B cell (primary cell): ENCODE data around the gene DIO2. TPM values are rescaled to one million over a fixed set of nuclear protein-coding genes. Genes with fewer than 3 reads are reported as not detected.

Experiments used
- ATAC-seq: fragments of 200-7000 bp; cut with Tn5 transposase; one replicate; pipeline ENCODE4 v1.10.0; 2021; ENCODE audit warnings: low read depth, mild to moderate bottlenecking, moderate number of reproducible peaks, moderate library complexity
- CTCF ChIA-PET: fragments of 350-600 bp; sonication (Branson Sonifier 250); formaldehyde crosslinking; loops from one replicate; lab custom pipeline; 2021; ENCODE audit warnings: antibody characterized with exemption, inconsistent platforms; lab: Charles Lee
- POLR2A ChIA-PET: fragments of 350-600 bp; sonication (Branson Sonifier 250); formaldehyde crosslinking; loops from one replicate; lab custom pipeline; 2021; ENCODE audit warnings: antibody characterized with exemption; lab: Charles Lee
- DNase-seq: peaks from one replicate; pipeline ENCODE4 v3.0.0; 2013
- H2AFZ ChIP-seq: 2 replicates; pipeline ENCODE4 v1.6.1; 2012; ENCODE audit warnings: mild to moderate bottlenecking, low read depth, low read length; ENCODE audit not compliant: insufficient read depth, poor library complexity, severe bottlenecking
- H3K27ac ChIP-seq, 2 donors: 1 replicate in 1 of 2; 2 replicates in 1 of 2; pipeline ENCODE4 v1.5.1; 2012 to 2013; ENCODE audit warnings: low read length in 2 of 2, mild to moderate bottlenecking in 2 of 2, moderate library complexity in 1 of 2
- H3K27me3 ChIP-seq, 4 experiments: fragments of 200-600 bp in 1 of 4; sonication (generic) in 1 of 4; replicated peaks in 1 of 4; 1 replicate in 2 of 4; 2 replicates in 2 of 4; pipeline versions ENCODE4 v1.6.1 to v1.7.0; 2013 to 2016; ENCODE audit warnings: low read length in 3 of 4, mild to moderate bottlenecking in 2 of 4, mixed read lengths in 1 of 4, moderate library complexity in 1 of 4; ENCODE audit not compliant: insufficient read depth in 4 of 4, control insufficient read depth in 3 of 4; ENCODE audit errors: control extremely low read depth in 1 of 4
- H3K36me3 ChIP-seq, 2 experiments: replicated peaks in 1 of 2; 1 replicate in 1 of 2; 2 replicates in 1 of 2; pipeline versions ENCODE4 v1.6.1 to v1.7.1; 2013; ENCODE audit warnings: low read length in 1 of 2; ENCODE audit not compliant: insufficient read depth in 2 of 2, control insufficient read depth in 1 of 2; ENCODE audit errors: control extremely low read depth in 1 of 2, extremely low read depth in 1 of 2
- H3K4me1 ChIP-seq, 2 donors: fragments of 200-600 bp in 1 of 2; sonication (generic) in 1 of 2; 1 replicate in 1 of 2; 2 replicates in 1 of 2; pipeline versions ENCODE4 v1.5.1 to v1.6.1; 2013 to 2017; ENCODE audit warnings: low read length in 2 of 2; ENCODE audit not compliant: control insufficient read depth in 2 of 2, insufficient read depth in 2 of 2
- H3K4me2 ChIP-seq: replicated peaks from 2 replicates; pipeline ENCODE3; 2012; ENCODE audit warnings: mild to moderate bottlenecking, low read depth, low read length; ENCODE audit not compliant: poor library complexity, severe bottlenecking
- H3K4me3 ChIP-seq, 5 experiments: fragments of 200-600 bp in 1 of 5; sonication (generic) in 1 of 5; 1 replicate in 3 of 5; 2 replicates in 2 of 5; pipeline versions ENCODE4 v1.5.1 to v1.7.0; 2011 to 2016; ENCODE audit warnings: low read length in 4 of 5, mild to moderate bottlenecking in 4 of 5, low read depth in 2 of 5, control low read depth in 1 of 5, moderate library complexity in 1 of 5; ENCODE audit not compliant: insufficient read depth in 1 of 5; ENCODE audit errors: control extremely low read depth in 1 of 5, extremely low read depth in 1 of 5
- H3K79me2 ChIP-seq: fragments of 200-600 bp; sonication (generic); one replicate; pipeline ENCODE4 v1.6.0; 2016; ENCODE audit warnings: low read length; ENCODE audit not compliant: control insufficient read depth, insufficient read depth
- H3K9ac ChIP-seq: fragments of 200-600 bp; sonication (generic); 2 replicates; pipeline ENCODE4 v1.6.1; 2017; ENCODE audit warnings: mild to moderate bottlenecking, low read length, moderate library complexity
- H3K9me3 ChIP-seq, 3 donors: one replicate each; pipeline versions ENCODE4 v1.6.1 to v1.7.1; 2013; ENCODE audit warnings: low read length in 2 of 3; ENCODE audit not compliant: control insufficient read depth in 2 of 3, insufficient read depth in 1 of 3; ENCODE audit errors: control extremely low read depth in 1 of 3
- H4K20me1 ChIP-seq: 2 replicates; pipeline ENCODE4 v1.6.0; 2012; ENCODE audit warnings: mild to moderate bottlenecking, low read length; ENCODE audit not compliant: insufficient read depth, control insufficient read depth, poor library complexity, severe bottlenecking
- H3K27ac Mint-ChIP-seq: one replicate; pipeline ENCODE4 v1.8.0; 2021; ENCODE audit warnings: mixed read lengths
- H3K27me3 Mint-ChIP-seq: one replicate; pipeline ENCODE4 v1.8.0; 2021; ENCODE audit warnings: mixed read lengths
- H3K4me1 Mint-ChIP-seq: one replicate; pipeline ENCODE4 v1.8.0; 2021; ENCODE audit warnings: mixed read lengths
- H3K4me3 Mint-ChIP-seq: one replicate; pipeline ENCODE4 v1.8.0; 2021; ENCODE audit warnings: mixed read lengths
- H3K9me3 Mint-ChIP-seq: one replicate; pipeline ENCODE4 v1.8.0; 2022; ENCODE audit warnings: mixed read lengths; ENCODE audit not compliant: insufficient read depth
- EZH2 ChIP-seq: IDR thresholded peaks from 2 replicates; pipeline ENCODE4 v1.6.1; 2012; ENCODE audit warnings: borderline replicate concordance, low read depth, mild to moderate bottlenecking, moderate library complexity, low read length; ENCODE audit not compliant: insufficient read depth, poor library complexity, severe bottlenecking
- WGBS: methylation state at CpG from one replicate; pipeline ENCODE4 v1.1.5; 2013; ENCODE audit warnings: missing lambda C conversion rate; ENCODE audit not compliant: insufficient coverage; 5-methylcytosine and 5-hydroxymethylcytosine counted together
- intact Hi-C: fragments of 100-400 bp; cut with micrococcal nuclease; formaldehyde crosslinking; loops from one replicate; pipeline ENCODE4 v1.10.0; 2022
- polyA plus RNA-seq: library from polyadenylated mRNA; depleted of rRNA; stranded (reverse); fragments of >200 nt; gene quantifications from 2 replicates; pipeline ENCODE4 v1.2.3, GENCODE V29; 2012
- total RNA-seq, 2 donors: library from RNA; stranded (reverse); fragments of 120-200 nt in 1 of 2; gene quantifications; 1 replicate in 1 of 2; 2 replicates in 1 of 2; pipeline versions ENCODE4 v1.2.3 to v1.2.4, GENCODE V29; 2013 to 2022
- TF ChIP-seq, protein P1 (sequence below): fragments of 200-600 bp; IDR thresholded peaks from one replicate; pipeline ENCODE4 v1.8.0; 2022; ENCODE audit warnings: antibody characterized with exemption, mild to moderate bottlenecking

Gene DIO2
- total and polyA plus RNA-seq, 2 donors (not counting 1 experiment from before 2014, with no cell fraction given), result not detected

DNA sequence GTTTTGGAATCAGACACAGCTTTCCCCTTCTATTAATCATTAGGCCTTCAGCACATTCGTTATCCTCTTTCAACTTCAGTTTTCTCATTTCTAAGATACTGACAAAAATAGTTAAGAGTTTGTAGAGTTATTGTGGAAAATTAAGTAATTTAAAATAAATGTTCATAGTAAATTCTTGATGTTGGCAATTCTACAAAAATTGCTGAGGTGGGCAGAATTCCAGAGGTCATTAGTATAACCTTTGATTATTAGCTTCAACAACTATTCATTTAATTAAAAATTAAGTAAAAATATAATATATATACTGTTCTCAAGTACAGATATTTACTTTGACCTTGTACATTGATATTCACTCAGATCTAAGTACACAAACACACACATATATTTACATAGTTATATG, 58.5 kb downstream of the DIO2 start:
- no peak overlapping the region for H2AFZ ChIP-seq
- no peak overlapping the region for H3K4me3 Mint-ChIP-seq
- no peaks in the 10 kb centered on the region for H3K27me3 ChIP-seq
- no peaks in the 10 kb centered on the region for H3K9me3 ChIP-seq
- no peak overlapping the region for H3K4me2 ChIP-seq
- no peaks in the 10 kb centered on the region for H3K4me1 ChIP-seq
- H3K4me3 ChIP-seq, result no peak overlapping the region
- no peaks in the 10 kb centered on the region for H4K20me1 ChIP-seq
- no peaks in the 10 kb centered on the region for H3K36me3 ChIP-seq
- TF ChIP-seq EZH2, result no peak
- TF ChIP-seq, protein P1, sequence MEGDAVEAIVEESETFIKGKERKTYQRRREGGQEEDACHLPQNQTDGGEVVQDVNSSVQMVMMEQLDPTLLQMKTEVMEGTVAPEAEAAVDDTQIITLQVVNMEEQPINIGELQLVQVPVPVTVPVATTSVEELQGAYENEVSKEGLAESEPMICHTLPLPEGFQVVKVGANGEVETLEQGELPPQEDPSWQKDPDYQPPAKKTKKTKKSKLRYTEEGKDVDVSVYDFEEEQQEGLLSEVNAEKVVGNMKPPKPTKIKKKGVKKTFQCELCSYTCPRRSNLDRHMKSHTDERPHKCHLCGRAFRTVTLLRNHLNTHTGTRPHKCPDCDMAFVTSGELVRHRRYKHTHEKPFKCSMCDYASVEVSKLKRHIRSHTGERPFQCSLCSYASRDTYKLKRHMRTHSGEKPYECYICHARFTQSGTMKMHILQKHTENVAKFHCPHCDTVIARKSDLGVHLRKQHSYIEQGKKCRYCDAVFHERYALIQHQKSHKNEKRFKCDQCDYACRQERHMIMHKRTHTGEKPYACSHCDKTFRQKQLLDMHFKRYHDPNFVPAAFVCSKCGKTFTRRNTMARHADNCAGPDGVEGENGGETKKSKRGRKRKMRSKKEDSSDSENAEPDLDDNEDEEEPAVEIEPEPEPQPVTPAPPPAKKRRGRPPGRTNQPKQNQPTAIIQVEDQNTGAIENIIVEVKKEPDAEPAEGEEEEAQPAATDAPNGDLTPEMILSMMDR, result no peak
- H3K9me3 Mint-ChIP-seq, result no peaks in the 10 kb centered on the region
- H3K9ac ChIP-seq, result no peak overlapping the region
- intact Hi-C loops, result no loop called here
- WGBS, result no CpG with 5 or more reads among the region's 1 CpG
- H3K79me2 ChIP-seq, result no peaks in the 10 kb centered on the region
- no peak overlapping the region for H3K27ac Mint-ChIP-seq
- H3K27ac ChIP-seq, result no peak overlapping the region
- ChIA-PET POLR2A (no interaction called here), CTCF (no interaction called here)
- no peak for ATAC-seq
- no peaks in the 10 kb centered on the region for H3K4me1 Mint-ChIP-seq
- DNase-seq, result no peak
- H3K27me3 Mint-ChIP-seq, result no peaks in the 10 kb centered on the region

DNA sequence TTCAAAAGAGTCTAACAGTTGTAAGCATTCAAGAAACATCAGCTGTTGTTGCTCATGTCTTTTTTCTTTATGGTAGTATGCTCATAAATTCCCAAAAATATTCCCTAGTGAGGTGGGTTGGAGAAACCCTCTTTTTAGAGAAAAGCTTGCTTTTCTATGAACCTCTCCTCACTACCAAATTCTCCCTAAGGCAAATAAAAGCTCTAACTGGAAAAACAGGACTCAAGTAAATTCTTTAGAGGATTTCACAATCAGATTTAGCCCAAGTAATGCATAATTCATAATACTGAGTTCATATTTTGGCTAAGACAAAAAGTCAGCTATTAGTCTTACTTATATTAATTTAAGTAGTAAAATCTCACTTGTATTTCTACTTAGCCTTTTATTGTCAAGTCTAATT, 59.1 kb downstream of the DIO2 start:
- ChIA-PET CTCF (no interaction called here), POLR2A (no interaction called here)
- Histone ChIP-seq H3K27ac (no peak overlapping the region), H2AFZ (no peak overlapping the region), H4K20me1 (no peaks in the 10 kb centered on the region), H3K4me2 (no peak overlapping the region), H3K9me3 (no peaks in the 10 kb centered on the region), H3K79me2 (no peaks in the 10 kb centered on the region), H3K9ac (no peak overlapping the region), H3K4me1 (no peaks in the 10 kb centered on the region), H3K36me3 (no peaks in the 10 kb centered on the region), H3K4me3 (no peak overlapping the region), H3K27me3 (no peaks in the 10 kb centered on the region)
- no peak overlapping the region for H3K4me3 Mint-ChIP-seq
- no peaks in the 10 kb centered on the region for H3K9me3 Mint-ChIP-seq
- H3K4me1 Mint-ChIP-seq, result no peaks in the 10 kb centered on the region
- DNase-seq (no peak), ATAC-seq (no peak)
- intact Hi-C loops, result no loop called here
- no peaks in the 10 kb centered on the region for H3K27me3 Mint-ChIP-seq
- no peak overlapping the region for H3K27ac Mint-ChIP-seq
- TF ChIP-seq EZH2, result no peak
